WTC11 (cell line): ENCODE results near the gene PANK3. TPM values are rescaled to one million over a fixed set of nuclear protein-coding genes. Genes with fewer than 3 reads are reported as not detected.

Experiments
- ATAC-seq: fragments of 200-7000 bp; cut with Tn5 transposase; 2 replicates; pipeline ENCODE4 v1.10.0; 2021; ENCODE audit warnings: mild to moderate bottlenecking, moderate library complexity
- CTCF ChIA-PET: fragments of 300-600 bp; sonication (Branson Sonifier 250); formaldehyde crosslinking; loops from one replicate; lab custom pipeline; 2021; ENCODE audit warnings: antibody characterized with exemption; lab: Charles Lee
- POLR2A ChIA-PET: fragments of 350-600 bp; sonication (Branson Sonifier 250); formaldehyde crosslinking; loops from one replicate; lab custom pipeline; 2021; ENCODE audit warnings: antibody characterized with exemption; lab: Charles Lee
- DNase-seq: peaks from one replicate; pipeline ENCODE4 v3.0.0; 2021; ENCODE audit warnings: low spot score
- H3K27ac Mint-ChIP-seq: 2 replicates; pipeline ENCODE4 v1.8.0; 2021; ENCODE audit warnings: mixed read lengths
- H3K27me3 Mint-ChIP-seq: 2 replicates; pipeline ENCODE4 v1.8.0; 2021; ENCODE audit warnings: low read depth, mild to moderate bottlenecking, moderate library complexity, mixed read lengths
- H3K36me3 Mint-ChIP-seq: 2 replicates; pipeline ENCODE4 v1.8.0; 2021; ENCODE audit warnings: mixed read lengths
- H3K4me1 Mint-ChIP-seq: 2 replicates; pipeline ENCODE4 v1.8.0; 2022; ENCODE audit warnings: mixed read lengths
- H3K4me3 Mint-ChIP-seq: 2 replicates; pipeline ENCODE4 v1.8.0; 2021; ENCODE audit warnings: mild to moderate bottlenecking, moderate library complexity, mixed read lengths
- H3K9me3 Mint-ChIP-seq: 2 replicates; pipeline ENCODE4 v1.8.0; 2021; ENCODE audit warnings: mixed read lengths
- ATF1 ChIP-seq: sonication (generic); formaldehyde crosslinking; IDR thresholded peaks from 2 replicates; pipeline ENCODE4 v1.8.1; 2023; ENCODE audit warnings: mild to moderate bottlenecking, moderate library complexity, missing genetic modification reagents
- CREM ChIP-seq: sonication (generic); formaldehyde crosslinking; IDR thresholded peaks from 2 replicates; pipeline ENCODE4 v1.8.1; 2022; ENCODE audit warnings: mild to moderate bottlenecking, missing genetic modification reagents, moderate library complexity
- E2F4 ChIP-seq: sonication (generic); formaldehyde crosslinking; IDR thresholded peaks from 2 replicates; pipeline ENCODE4 v1.8.1; 2022; ENCODE audit warnings: low read depth, mild to moderate bottlenecking, moderate library complexity, missing genetic modification reagents, borderline replicate concordance
- FOXP1 ChIP-seq: sonication (generic); formaldehyde crosslinking; IDR thresholded peaks from 2 replicates; pipeline ENCODE4 v1.8.0; 2022; ENCODE audit warnings: missing genetic modification reagents, mild to moderate bottlenecking, moderate library complexity, borderline replicate concordance
- FOXP4 ChIP-seq: sonication (generic); formaldehyde crosslinking; IDR thresholded peaks from 2 replicates; pipeline ENCODE4 v1.8.0; 2022; ENCODE audit warnings: mild to moderate bottlenecking, missing genetic modification reagents
- GABPB1 ChIP-seq: sonication (generic); formaldehyde crosslinking; IDR thresholded peaks from 2 replicates; pipeline ENCODE4 v1.8.1; 2023; ENCODE audit warnings: mild to moderate bottlenecking, missing genetic modification reagents
- IRF1 ChIP-seq: sonication (generic); formaldehyde crosslinking; IDR thresholded peaks from 2 replicates; pipeline ENCODE4 v1.8.0; 2023; ENCODE audit warnings: missing genetic modification reagents
- MLX ChIP-seq: sonication (generic); formaldehyde crosslinking; IDR thresholded peaks from 2 replicates; pipeline ENCODE4 v1.8.1; 2023; ENCODE audit warnings: mild to moderate bottlenecking, missing genetic modification reagents, moderate library complexity
- NFE2L1 ChIP-seq: sonication (generic); formaldehyde crosslinking; IDR thresholded peaks from 2 replicates; pipeline ENCODE4 v1.8.1; 2023; ENCODE audit warnings: missing genetic modification reagents
- SMAD4 ChIP-seq: sonication (generic); formaldehyde crosslinking; IDR thresholded peaks from 2 replicates; pipeline ENCODE4 v1.8.0; 2022; ENCODE audit warnings: mild to moderate bottlenecking, missing genetic modification reagents
- TEAD1 ChIP-seq: sonication (generic); formaldehyde crosslinking; IDR thresholded peaks from 2 replicates; pipeline ENCODE4 v1.8.0; 2022; ENCODE audit warnings: mild to moderate bottlenecking, missing genetic modification reagents
- TEAD4 ChIP-seq: sonication (generic); formaldehyde crosslinking; IDR thresholded peaks from 2 replicates; pipeline ENCODE4 v1.8.0; 2022; ENCODE audit warnings: mild to moderate bottlenecking, missing genetic modification reagents
- TP53 ChIP-seq: sonication (generic); formaldehyde crosslinking; IDR thresholded peaks from 2 replicates; pipeline ENCODE4 v1.8.1; 2023; ENCODE audit warnings: mild to moderate bottlenecking, missing genetic modification reagents
- ZNF281 ChIP-seq: sonication (generic); formaldehyde crosslinking; IDR thresholded peaks from 2 replicates; pipeline ENCODE4 v1.8.0; 2023; ENCODE audit warnings: mild to moderate bottlenecking, missing genetic modification reagents
- ZNF396 ChIP-seq: fragments of 250-450 bp; sonication (Bioruptor Pico); IDR thresholded peaks from 2 replicates; pipeline ENCODE4 v1.8.0; 2021; ENCODE audit warnings: mild to moderate bottlenecking, moderate library complexity, borderline replicate concordance
- ZNF532 ChIP-seq: fragments of 250-450 bp; sonication (Bioruptor Pico); IDR thresholded peaks from 2 replicates; pipeline ENCODE4 v1.9.0; 2021; ENCODE audit warnings: mild to moderate bottlenecking, borderline replicate concordance
- ZNF671 ChIP-seq: fragments of 250-450 bp; sonication (Bioruptor Pico); IDR thresholded peaks from 2 replicates; pipeline ENCODE4 v1.8.0; 2021; ENCODE audit warnings: mild to moderate bottlenecking
- total RNA-seq: library from RNA; stranded (reverse); gene quantifications from 3 replicates; pipeline ENCODE4 v1.2.3, GENCODE V29; 2021

PANK3 gene
- total RNA-seq, 1 experiment from 2014 or later = 90.2 TPM

- TF ChIP-seq ZNF281 (CRISPR knock-in tag) (peak; percentile 27; the same call in 1 of the 2 replicates), CREM (no peak), FOXP4 (CRISPR knock-in tag) (peak; percentile 92), IRF1 (CRISPR knock-in tag) (no peak), MLX (no peak), SMAD4 (CRISPR knock-in tag) (peak; percentile 68; the same call in 1 of the 2 replicates), TEAD4 (CRISPR knock-in tag) (0 out of 2 replicates have a peak, but pooled peaks have one; percentile 39), E2F4 (CRISPR knock-in tag) (0 out of 2 replicates have a peak, but pooled peaks have one; percentile 59)
Measured at GRCh38 chr5:168529374-168530234, 49.6 kb downstream of the PANK3 start (continued).

GRCh38 chr5:168528521-168529373 lies 50.4 kb downstream of the PANK3 start, which contains the start of gene FBLL1:
FBLL1 (plus strand) TSS chr5:168529305; CDS start chr5:168529505, 200 bp downstream.
- Mint-ChIP-seq H3K27me3 (peaks cover 36% of the 10 kb centered on the region), H3K4me1 (peaks cover 16% of the 10 kb centered on the region), H3K27ac (no peak within 1 kb of the TSS), H3K4me3 (peak within 1 kb of the TSS; percentile 70), H3K36me3 (no peaks in the 10 kb centered on the region; the same call in 1 of the 2 replicates), H3K9me3 (no peaks in the 10 kb centered on the region)
- ATAC-seq (peak; percentile 77), DNase-seq (peak; percentile 80)
- ChIA-PET CTCF (no interaction called here), POLR2A (interaction anchor here (1.0 kb wide), 1 partner anchor 234 kb away, joined by 5 read pairs; no protein-coding TSS in a partner anchor)
- 0 out of 2 replicates have a peak, but pooled peaks have one; percentile 32 for TF ChIP-seq TEAD1 (CRISPR knock-in tag)
- TF ChIP-seq NFE2L1 = peak; percentile 66; the same call in 1 of the 2 replicates
- peak; percentile 31; the same call in 1 of the 2 replicates for TF ChIP-seq GABPB1 (CRISPR knock-in tag)
- TF ChIP-seq FOXP1 (CRISPR knock-in tag) = peak; percentile 64; the same call in 1 of the 2 replicates
- peak; percentile 11; the same call in 1 of the 2 replicates for TF ChIP-seq TP53 (CRISPR knock-in tag)
- peak; percentile 86; the same call in 1 of the 2 replicates for TF ChIP-seq ZNF281 (CRISPR knock-in tag)
- no peak for TF ChIP-seq ZNF396 (CRISPR knock-in tag)
- 0 out of 2 replicates have a peak, but pooled peaks have one; percentile 63 for TF ChIP-seq ATF1 (CRISPR knock-in tag)
- no peak for TF ChIP-seq ZNF671 (CRISPR knock-in tag)
- no peak for TF ChIP-seq ZNF532
